Mesenchymal stem cell (in vitro differentiated cells and primary cell): ENCODE data around the gene GLRA3. TPM values are rescaled to one million over a fixed set of nuclear protein-coding genes. Genes with fewer than 3 reads are reported as not detected.
A peak's percentile ranks its signal among the peaks of the same experiment; 100 is the strongest.
"Not testable (repeated sequence)": the region's sequence is repeated elsewhere in the genome, so short reads cannot be mapped to it uniquely, and the experiment has no call there.

Experiments used
- DNase-seq: peaks from one replicate; pipeline ENCODE4 v3.0.0-alpha.2; 2013
- H2AFZ ChIP-seq: one replicate; pipeline ENCODE4 v1.6.1; 2013; ENCODE audit warnings: low read depth, mild to moderate bottlenecking, control low read depth, inconsistent platforms, low read length, moderate library complexity
- H2AK5ac ChIP-seq: 2 replicates; pipeline ENCODE4 v1.6.1; 2013; ENCODE audit warnings: low read length, moderate library complexity, mild to moderate bottlenecking, inconsistent platforms; ENCODE audit not compliant: severe bottlenecking
- H2BK120ac ChIP-seq: one replicate; pipeline ENCODE4 v1.6.1; 2013; ENCODE audit warnings: low read depth, mild to moderate bottlenecking, inconsistent platforms, low read length, moderate library complexity
- H2BK12ac ChIP-seq, 2 experiments: one replicate each; pipeline ENCODE4 v1.6.1; 2013; ENCODE audit warnings: inconsistent platforms in 2 of 2, low read length in 2 of 2, mild to moderate bottlenecking in 2 of 2, moderate library complexity in 2 of 2, control low read depth in 1 of 2
- H2BK15ac ChIP-seq: one replicate; pipeline ENCODE4 v1.6.1; 2013; ENCODE audit warnings: mild to moderate bottlenecking, low read depth, inconsistent platforms; ENCODE audit not compliant: poor library complexity, severe bottlenecking
- H2BK5ac ChIP-seq: 2 replicates; pipeline ENCODE4 v1.6.1; 2013; ENCODE audit warnings: low read depth, mild to moderate bottlenecking, low read length, control low read depth, inconsistent platforms; ENCODE audit not compliant: poor library complexity, severe bottlenecking
- H3K14ac ChIP-seq, 2 experiments: one replicate each; pipeline ENCODE4 v1.6.1; 2013; ENCODE audit warnings: inconsistent platforms in 2 of 2, low read length in 2 of 2, control low read depth in 1 of 2, mild to moderate bottlenecking in 1 of 2, moderate library complexity in 1 of 2
- H3K18ac ChIP-seq, 2 experiments: one replicate each; pipeline ENCODE4 v1.6.1; 2013; ENCODE audit warnings: inconsistent platforms in 2 of 2, low read length in 2 of 2, control low read depth in 1 of 2, low read depth in 1 of 2, mild to moderate bottlenecking in 1 of 2
- H3K23ac ChIP-seq, 2 experiments: one replicate each; pipeline ENCODE4 v1.6.1; 2013; ENCODE audit warnings: inconsistent platforms in 2 of 2, low read length in 2 of 2, mild to moderate bottlenecking in 2 of 2, moderate library complexity in 2 of 2, control low read depth in 1 of 2
- H3K27ac ChIP-seq: 2 replicates; pipeline ENCODE4 v1.5.1; 2013; ENCODE audit warnings: mild to moderate bottlenecking, moderate library complexity, low read length, control low read depth, inconsistent platforms; ENCODE audit not compliant: poor library complexity, severe bottlenecking
- H3K27me3 ChIP-seq, 2 experiments: 2 replicates each; pipeline versions ENCODE4 v1.6.1 to v1.7.0; 2013; ENCODE audit warnings: low read length in 2 of 2, mild to moderate bottlenecking in 2 of 2, moderate library complexity in 2 of 2, control low read depth in 1 of 2, inconsistent platforms in 1 of 2; ENCODE audit not compliant: control insufficient read depth in 1 of 2, insufficient read depth in 1 of 2
- H3K36me3 ChIP-seq, 2 experiments: 2 replicates each; pipeline versions ENCODE4 v1.6.1 to v1.7.0; 2013; ENCODE audit warnings: low read length in 2 of 2, control low read depth in 1 of 2, inconsistent platforms in 1 of 2, low read depth in 1 of 2, mild to moderate bottlenecking in 1 of 2; ENCODE audit not compliant: insufficient read depth in 2 of 2, control insufficient read depth in 1 of 2
- H3K4ac ChIP-seq, 2 experiments: one replicate each; pipeline ENCODE4 v1.6.1; 2013; ENCODE audit warnings: inconsistent platforms in 2 of 2, low read length in 2 of 2, mild to moderate bottlenecking in 2 of 2, moderate library complexity in 2 of 2, control low read depth in 1 of 2, low read depth in 1 of 2
- H3K4me1 ChIP-seq: 2 replicates; pipeline ENCODE4 v1.6.1; 2013; ENCODE audit warnings: low read depth, low read length, control low read depth; ENCODE audit not compliant: control insufficient read depth, insufficient read depth
- H3K4me2 ChIP-seq: 2 replicates; pipeline ENCODE4 v1.6.1; 2013; ENCODE audit warnings: low read length, mild to moderate bottlenecking, inconsistent platforms; ENCODE audit not compliant: poor library complexity, severe bottlenecking
- H3K4me3 ChIP-seq, 2 experiments: 2 replicates each; pipeline versions ENCODE4 v1.5.1 to v1.7.0; 2013; ENCODE audit warnings: low read length in 2 of 2, mild to moderate bottlenecking in 2 of 2, control low read depth in 1 of 2, low read depth in 1 of 2; ENCODE audit not compliant: insufficient read depth in 1 of 2
- H3K79me1 ChIP-seq: replicated peaks from 2 replicates; pipeline ENCODE4 v1.6.1; 2013; ENCODE audit warnings: mild to moderate bottlenecking, control low read depth, low read length, inconsistent platforms; ENCODE audit not compliant: poor library complexity, severe bottlenecking
- H3K9ac ChIP-seq: 2 replicates; pipeline ENCODE4 v1.7.0; 2013; ENCODE audit warnings: mild to moderate bottlenecking, low read length, moderate library complexity
- H3K9me3 ChIP-seq: 2 replicates; pipeline ENCODE4 v1.7.0; 2013; ENCODE audit warnings: mild to moderate bottlenecking, low read length; ENCODE audit not compliant: control insufficient read depth
- H4K8ac ChIP-seq: one replicate; pipeline ENCODE4 v1.6.1; 2013; ENCODE audit warnings: inconsistent platforms, mild to moderate bottlenecking, low read length, moderate library complexity
- H4K91ac ChIP-seq: one replicate; pipeline ENCODE4 v1.6.1; 2013; ENCODE audit warnings: mild to moderate bottlenecking, low read length, inconsistent platforms
- WGBS: methylation state at CpG from one replicate; pipeline ENCODE4 v1.1.7; 2013; ENCODE audit warnings: mixed read lengths; 5-methylcytosine and 5-hydroxymethylcytosine counted together
- polyA plus RNA-seq, 2 experiments: library from polyadenylated mRNA; stranded (reverse); fragments of 200-250 nt; gene quantifications; one replicate each; pipeline ENCODE4 v1.2.3, GENCODE V29; 2013

GLRA3 gene
- polyA plus RNA-seq (2013, experiment 1 of 2) = not detected
- not detected for polyA plus RNA-seq (2013, experiment 2 of 2)

DNA sequence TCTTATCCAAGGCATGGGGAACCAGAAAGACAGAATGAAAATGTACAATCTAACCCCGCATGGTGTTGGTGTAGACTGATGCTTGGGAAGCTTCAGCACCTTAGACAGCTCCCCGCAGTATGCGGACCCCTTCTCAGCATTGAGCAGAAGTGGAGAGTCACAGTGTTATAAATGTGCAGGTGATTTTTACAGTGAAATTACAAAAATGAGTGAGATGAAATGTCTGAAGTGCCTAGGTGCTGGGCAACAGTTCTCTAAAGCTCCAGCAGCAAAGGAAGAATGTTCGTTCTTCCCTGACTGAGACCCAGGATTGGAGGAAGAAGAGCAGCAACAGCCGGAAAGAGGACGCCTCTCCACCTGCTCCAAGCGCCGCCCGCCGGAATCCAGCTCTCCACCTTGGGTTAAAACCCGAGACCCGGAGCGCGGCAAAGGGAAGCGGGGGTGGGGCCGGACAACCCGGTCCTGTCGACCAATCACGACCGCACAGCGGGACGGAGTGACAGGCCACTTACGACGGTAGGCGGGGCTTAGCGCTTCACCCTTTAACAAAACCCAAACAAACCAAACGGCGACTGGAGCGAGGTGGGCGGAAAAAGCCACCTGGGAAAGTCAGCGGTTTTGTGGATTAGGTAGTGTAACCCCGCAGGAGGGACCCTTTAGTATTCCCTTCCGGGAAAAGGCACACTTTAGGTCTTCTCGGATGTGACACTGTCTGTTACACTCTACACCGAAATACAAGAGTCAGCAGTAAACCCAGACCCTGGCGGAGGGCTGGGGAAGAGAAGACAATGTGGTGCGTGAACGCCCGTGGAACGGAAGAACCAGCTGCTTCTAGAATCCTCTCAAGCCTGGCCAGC, at the start of gene GLRA3:
GLRA3 (minus strand) TSS at position 403 of the 857 bp plus-strand sequence. CDS start 436 bp downstream, outside the sequence.
- no peak within 1 kb of the TSS for H2BK120ac ChIP-seq
- H3K4me1 ChIP-seq = peaks cover 6% of the 10 kb centered on the region
- peak within 1 kb of the TSS in 1 of 2 experiments; percentile 18 for H3K23ac ChIP-seq
- peak within 1 kb of the TSS; percentile 91 for H3K4me2 ChIP-seq
- no peak within 1 kb of the TSS for H2BK15ac ChIP-seq
- no peak within 1 kb of the TSS for H2AK5ac ChIP-seq
- H4K91ac ChIP-seq = no peak within 1 kb of the TSS
- H2BK5ac ChIP-seq = no peak within 1 kb of the TSS
- no peak within 1 kb of the TSS for H3K4ac ChIP-seq
- no peak within 1 kb of the TSS for H3K14ac ChIP-seq
- H4K8ac ChIP-seq = no peak within 1 kb of the TSS
- H3K9ac ChIP-seq = no peak within 1 kb of the TSS
- H3K27me3 ChIP-seq = peaks cover 4 to 5% of the 10 kb centered on the region in 2 experiments
- no peak within 1 kb of the TSS for H3K18ac ChIP-seq
- H3K4me3 ChIP-seq = peak within 1 kb of the TSS; percentile 44 to 70
- H2BK12ac ChIP-seq = no peak within 1 kb of the TSS
- H3K79me1 ChIP-seq = no peaks in the 10 kb centered on the region
- no peak within 1 kb of the TSS for H3K27ac ChIP-seq
- no peaks in the 10 kb centered on the region for H3K36me3 ChIP-seq
- H2AFZ ChIP-seq = no peak within 1 kb of the TSS
- DNase-seq = peak; percentile 62
- peaks cover under 1% of the 10 kb centered on the region for H3K9me3 ChIP-seq
- WGBS = 1% methylated on average over 25 of the region's 40 CpGs

- H4K91ac ChIP-seq = no peak overlapping the region
- WGBS = no CpG with 5 or more reads among the region's 1 CpG
- H2BK12ac ChIP-seq = no peak overlapping the region
- H3K79me1 ChIP-seq = no peaks in the 10 kb centered on the region
- no peak overlapping the region for H3K23ac ChIP-seq
- H3K36me3 ChIP-seq = no peaks in the 10 kb centered on the region
- H3K14ac ChIP-seq = no peak overlapping the region
- no peaks in the 10 kb centered on the region for H3K4me1 ChIP-seq
- H2AK5ac ChIP-seq = no peak overlapping the region
- no peak overlapping the region for H3K18ac ChIP-seq
- no peak overlapping the region for H3K4ac ChIP-seq
- no peak overlapping the region for H3K4me3 ChIP-seq
- no peak overlapping the region for H3K27ac ChIP-seq
- no peaks in the 10 kb centered on the region for H3K27me3 ChIP-seq
- H4K8ac ChIP-seq = no peak overlapping the region
- no peak for DNase-seq
- no peak overlapping the region for H2AFZ ChIP-seq
- no peak overlapping the region for H3K4me2 ChIP-seq
- H3K9ac ChIP-seq = no peak overlapping the region
- no peak overlapping the region for H2BK120ac ChIP-seq
- no peak overlapping the region for H2BK5ac ChIP-seq
- H2BK15ac ChIP-seq = no peak overlapping the region
- H3K9me3 ChIP-seq = no peaks in the 10 kb centered on the region
These were observed 45.9 kb upstream of the GLRA3 start for GRCh38 chr4:174874898-174875297.

DNA sequence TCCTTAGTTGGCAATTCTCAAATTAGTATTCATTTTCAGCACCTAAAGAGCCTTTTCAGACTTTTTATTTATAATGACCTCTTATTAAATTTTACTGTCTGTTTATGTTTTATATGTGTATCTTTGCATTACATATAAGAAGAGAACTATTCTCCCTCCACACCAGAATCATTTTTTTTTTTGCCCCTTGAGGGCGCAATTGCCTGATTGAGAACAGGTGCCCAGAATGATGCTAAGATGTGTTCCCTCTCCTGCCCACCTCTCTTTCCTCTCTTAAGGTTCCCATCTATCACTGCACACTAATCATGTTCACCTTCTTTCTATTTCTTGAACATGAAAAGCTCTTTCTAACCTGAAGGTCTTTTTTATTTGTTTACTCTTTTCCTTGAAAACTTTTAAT, 44.9 kb upstream of the GLRA3 start:
- DNase-seq = no peak
- Histone ChIP-seq H2BK12ac (no peak overlapping the region), H3K9me3 (no peaks in the 10 kb centered on the region), H3K27ac (no peak overlapping the region), H3K18ac (no peak overlapping the region), H3K14ac (no peak overlapping the region), H3K27me3 (no peaks in the 10 kb centered on the region), H3K9ac (no peak overlapping the region), H2BK5ac (no peak overlapping the region), H2BK15ac (no peak overlapping the region), H2AK5ac (no peak overlapping the region), H3K4me3 (no peak overlapping the region), H3K4me2 (no peak overlapping the region), H3K4ac (no peak overlapping the region), H3K4me1 (no peaks in the 10 kb centered on the region), H3K36me3 (no peaks in the 10 kb centered on the region), H2AFZ (no peak overlapping the region), H4K91ac (no peak overlapping the region), H2BK120ac (no peak overlapping the region), H4K8ac (no peak overlapping the region), H3K23ac (no peak overlapping the region), H3K79me1 (no peaks in the 10 kb centered on the region)
- WGBS = 36% methylated on average over 1 of the region's 1 CpG

DNA sequence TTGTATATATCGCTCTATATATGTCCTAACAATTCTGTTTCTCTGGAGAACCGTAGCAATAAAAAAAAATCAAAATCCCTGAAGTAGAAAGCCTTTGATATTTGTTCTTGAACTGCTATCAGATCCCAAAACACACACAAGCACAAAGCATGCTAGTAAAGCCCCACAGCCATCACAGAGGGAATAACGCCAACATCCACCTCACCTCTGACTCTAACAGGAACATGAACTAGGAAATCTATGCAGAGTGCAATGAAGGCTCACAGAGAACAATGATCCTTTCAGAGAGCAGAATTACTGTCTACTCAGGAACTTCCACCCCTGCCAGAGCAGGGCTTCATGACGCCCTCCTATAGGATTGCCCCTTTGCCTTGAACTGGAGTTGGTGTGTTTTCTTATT, 44.1 kb upstream of the GLRA3 start:
- not testable (repeated sequence) for H2BK12ac ChIP-seq, H3K4ac ChIP-seq, H4K91ac ChIP-seq, H3K79me1 ChIP-seq, H3K4me1 ChIP-seq, H3K36me3 ChIP-seq, H2BK120ac ChIP-seq, H3K18ac ChIP-seq, H2BK15ac ChIP-seq, H4K8ac ChIP-seq, H3K27ac ChIP-seq, H3K4me3 ChIP-seq, H3K23ac ChIP-seq, H3K9me3 ChIP-seq, H3K14ac ChIP-seq, H2AK5ac ChIP-seq, H3K4me2 ChIP-seq, DNase-seq, H2BK5ac ChIP-seq, H3K9ac ChIP-seq, H3K27me3 ChIP-seq, H2AFZ ChIP-seq
- WGBS = 96% methylated on average over 3 of the region's 4 CpGs
